Measurements from ENCODE around the gene TWF2.

The TWF2 gene

GRCh38 chr3:52228751-52229291, 10.1 kb downstream of the TWF2 start:
- no peak overlapping the region for H3K4me3 ChIP-seq (ENCODE audit: low read depth, low read length)
- no peak for TF ChIP-seq CTCF (IDR thresholded peaks at IDR 0.05; ENCODE audit: low read depth, low read length, missing control alignments)
- DNase-seq (ENCODE audit: low read depth): no peak
- in situ Hi-C loops (cut with HindIII; ENCODE audit: low sequenced_read_pairs): no loop called here

GRCh38 chr3:52228266-52228665, 10.7 kb downstream of the TWF2 start:
- DNase-seq (ENCODE audit: low read depth): no peak
- TF ChIP-seq CTCF (IDR thresholded peaks at IDR 0.05; ENCODE audit: low read depth, low read length, missing control alignments): no peak
- H3K4me3 ChIP-seq (ENCODE audit: low read depth, low read length): no peak overlapping the region
- in situ Hi-C loops (cut with HindIII; ENCODE audit: low sequenced_read_pairs): no loop called here

DNA sequence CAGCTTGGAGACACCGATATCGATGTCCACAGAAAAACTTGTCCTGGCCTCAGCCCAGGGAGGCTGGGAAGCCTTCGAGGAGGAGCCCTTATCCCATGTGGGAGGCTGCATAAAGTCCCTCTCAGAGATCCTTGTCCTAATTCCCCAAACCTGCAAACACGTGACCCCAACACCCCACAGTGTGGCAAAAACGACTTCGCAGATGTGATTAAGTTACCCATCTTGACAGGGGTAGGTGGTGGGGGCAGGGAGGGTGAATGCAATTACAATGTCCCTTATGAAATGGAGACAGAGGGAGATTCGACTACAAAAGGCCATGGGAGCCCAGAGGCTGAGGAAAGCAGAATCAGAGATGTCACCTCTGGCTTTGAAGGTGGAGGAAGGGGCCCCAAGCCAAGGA, 11.2 kb downstream of the TWF2 start:
- no peak overlapping the region for H3K4me3 ChIP-seq (ENCODE audit: low read depth, low read length)
- TF ChIP-seq CTCF (IDR thresholded peaks at IDR 0.05; ENCODE audit: low read depth, low read length, missing control alignments): no peak
- in situ Hi-C loops (cut with HindIII; ENCODE audit: low sequenced_read_pairs): no loop called here
- DNase-seq (ENCODE audit: low read depth): no peak

DNA sequence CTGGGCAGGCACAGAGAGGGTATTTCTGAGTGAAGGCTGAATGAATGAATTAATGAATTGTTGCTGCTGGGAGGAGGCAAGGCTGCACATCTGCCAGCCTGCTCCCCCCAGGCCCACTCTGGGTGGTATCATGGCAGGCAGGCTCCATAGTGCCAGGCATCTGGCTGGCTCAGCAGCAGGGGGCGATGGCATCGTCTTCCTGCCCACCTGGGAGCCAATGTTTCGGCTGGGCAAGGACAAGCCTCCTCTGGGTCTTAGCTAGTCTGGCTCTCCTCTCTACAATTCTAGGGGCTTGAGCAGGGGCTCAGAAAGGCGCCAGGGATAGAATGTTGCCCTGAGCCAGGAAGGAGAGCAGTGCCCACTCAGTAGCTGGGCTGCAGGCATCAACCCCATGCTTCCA, 11.8 kb downstream of the TWF2 start:
- DNase-seq (ENCODE audit: low read depth): no peak

GRCh38 chr3:52226229-52226817, 12.6 kb downstream of the TWF2 start:
- no peak for TF ChIP-seq CTCF (IDR thresholded peaks at IDR 0.05; ENCODE audit: low read depth, low read length, missing control alignments)
- no peak for DNase-seq (ENCODE audit: low read depth)
- no peak overlapping the region for H3K4me3 ChIP-seq (ENCODE audit: low read depth, low read length)
- in situ Hi-C loops (cut with HindIII; ENCODE audit: low sequenced_read_pairs): no loop called here

More for the DNA sequence above, 11.8 kb downstream of the TWF2 start:
- in situ Hi-C loops (cut with HindIII; ENCODE audit: low sequenced_read_pairs): no loop called here
- H3K4me3 ChIP-seq (ENCODE audit: low read depth, low read length): no peak overlapping the region
- TF ChIP-seq CTCF (IDR thresholded peaks at IDR 0.05; ENCODE audit: low read depth, low read length, missing control alignments): no peak

GRCh38 chr3:52225452-52226228, 13.3 kb downstream of the TWF2 start, which contains the start of gene TLR9:
TSS of gene TLR9 (minus strand) at chr3:52225645. CDS start at chr3:52225529, 116 bp downstream.
- TF ChIP-seq CTCF (IDR thresholded peaks at IDR 0.05; ENCODE audit: low read depth, low read length, missing control alignments): no peak
- DNase-seq (ENCODE audit: low read depth): no peak
- no peak within 1 kb of the TSS for H3K4me3 ChIP-seq (ENCODE audit: low read depth, low read length)
- in situ Hi-C loops (cut with HindIII; ENCODE audit: low sequenced_read_pairs): no loop called here
